Limb (tissue), 2 donors: ENCODE measurements around the gene MAN1C1.
A peak's percentile ranks its signal among the peaks of the same experiment; 100 is the strongest.
"Not testable (repeated sequence)": the region's sequence is repeated elsewhere in the genome, so short reads cannot be mapped to it uniquely, and the experiment has no call there.

Experiments
- DNase-seq, 2 donors: peaks; one replicate each; pipeline ENCODE4 v3.0.0-alpha.2; 2016; ENCODE audit errors: extremely low spot score in 2 of 2

Gene MAN1C1

GRCh38 chr1:25657121-25657882 is 40.7 kb downstream of the MAN1C1 start:
- DNase-seq, result no peak

GRCh38 chr1:25657883-25658760 is 41.5 kb downstream of the MAN1C1 start:
- no peak for DNase-seq

- DNase-seq, result no peak
Observed at GRCh38 chr1:25658791-25659431, 42.3 kb downstream of the MAN1C1 start.

GRCh38 chr1:25661043-25661815 is 44.6 kb downstream of the MAN1C1 start:
- DNase-seq, result peak in 1 of 2 donors; percentile 11

GRCh38 chr1:25662061-25662460 is 45.5 kb downstream of the MAN1C1 start:
- peak in 1 of 2 donors; percentile 7 for DNase-seq

- DNase-seq, result not testable (repeated sequence)
Observed at GRCh38 chr1:25662959-25663358, 46.4 kb downstream of the MAN1C1 start.

GRCh38 chr1:25664357-25665199 is 48.0 kb downstream of the MAN1C1 start:
- peak in 1 of 2 donors; percentile 69 for DNase-seq

- peak in 1 of 2 donors; percentile 48 for DNase-seq
Observed at GRCh38 chr1:25666460-25666859, 49.9 kb downstream of the MAN1C1 start.

GRCh38 chr1:25668931-25669573 is 52.5 kb downstream of the MAN1C1 start:
- no peak for DNase-seq

GRCh38 chr1:25669781-25670567 is 53.4 kb downstream of the MAN1C1 start:
- DNase-seq, result no peak

- no peak for DNase-seq
Observed at GRCh38 chr1:25671929-25672328, 55.3 kb downstream of the MAN1C1 start.

- no peak for DNase-seq
Observed at GRCh38 chr1:25672763-25673409, 56.3 kb downstream of the MAN1C1 start.

GRCh38 chr1:25673456-25673855 is 56.9 kb downstream of the MAN1C1 start:
- DNase-seq, result no peak

- DNase-seq, result no peak
Observed at GRCh38 chr1:25673962-25674806, 57.6 kb downstream of the MAN1C1 start.

- DNase-seq, result no peak
Observed at GRCh38 chr1:25674807-25675084, 58.2 kb downstream of the MAN1C1 start.

- no peak for DNase-seq
Observed at GRCh38 chr1:25675729-25676476, 59.3 kb downstream of the MAN1C1 start.

GRCh38 chr1:25676488-25676887 is 59.9 kb downstream of the MAN1C1 start:
- peak; percentile 53 to 65 for DNase-seq
